GM23338 (cell line): ENCODE measurements around the gene LRRFIP1. TPM values are rescaled to one million over a fixed set of nuclear protein-coding genes. Genes with fewer than 3 reads are reported as not detected.

Experiments
- ATAC-seq: fragments of 200-7000 bp; cut with Tn5 transposase; 3 replicates; pipeline ENCODE4 v1.9.1; 2020
- DNase-seq: peaks from one replicate; pipeline ENCODE4 v3.0.0-alpha.2; 2015; ENCODE audit warnings: low spot score
- H2AFZ ChIP-seq: fragments of 200-600 bp; sonication (generic); 2 replicates; pipeline ENCODE4 v1.8.0; 2016; ENCODE audit warnings: antibody characterized with exemption, mild to moderate bottlenecking, moderate library complexity
- H3F3A ChIP-seq: fragments of 200-600 bp; sonication (generic); replicated peaks from 2 replicates; pipeline ENCODE4 v1.8.0; 2017; ENCODE audit warnings: antibody characterized with exemption, mixed run types, low read depth
- H3K27ac ChIP-seq: fragments of 200-600 bp; sonication (generic); 2 replicates; pipeline ENCODE4 v1.6.1; 2016; ENCODE audit warnings: low read depth
- H3K27me3 ChIP-seq: fragments of 200-600 bp; sonication (generic); 2 replicates; pipeline ENCODE4 v1.8.0; 2016; ENCODE audit warnings: mild to moderate bottlenecking, mixed run types, moderate library complexity; ENCODE audit not compliant: insufficient read depth
- H3K36me3 ChIP-seq: fragments of 200-600 bp; sonication (generic); 2 replicates; pipeline ENCODE4 v1.8.0; 2016; ENCODE audit warnings: mild to moderate bottlenecking; ENCODE audit not compliant: insufficient read depth
- H3K4me1 ChIP-seq: fragments of 200-600 bp; sonication (generic); 2 replicates; pipeline ENCODE4 v1.8.0; 2016; ENCODE audit warnings: mild to moderate bottlenecking, moderate library complexity; ENCODE audit not compliant: insufficient read depth
- H3K4me2 ChIP-seq: fragments of 200-600 bp; sonication (generic); 2 replicates; pipeline ENCODE4 v1.7.1; 2017; ENCODE audit warnings: mixed run types
- H3K4me3 ChIP-seq: fragments of 200-600 bp; sonication (generic); 2 replicates; pipeline ENCODE4 v1.6.1; 2016; ENCODE audit warnings: mixed run types
- H3K79me2 ChIP-seq: fragments of 200-600 bp; sonication (generic); replicated peaks from 2 replicates; pipeline ENCODE4 v1.8.0; 2017; ENCODE audit warnings: mild to moderate bottlenecking; ENCODE audit not compliant: insufficient read depth
- H3K9me2 ChIP-seq: fragments of 200-600 bp; sonication (generic); 2 replicates; pipeline ENCODE4 v1.8.0; 2017; ENCODE audit not compliant: insufficient read depth
- H4K20me1 ChIP-seq: fragments of 200-600 bp; sonication (generic); replicated peaks from 2 replicates; pipeline ENCODE4 v1.8.0; 2017; ENCODE audit warnings: mild to moderate bottlenecking; ENCODE audit not compliant: insufficient read depth
- H3K27ac Mint-ChIP-seq: 2 replicates; pipeline ENCODE4 v1.8.0; 2020; ENCODE audit warnings: inconsistent platforms, mild to moderate bottlenecking, moderate library complexity, mixed read lengths
- H3K27me3 Mint-ChIP-seq: 3 replicates; pipeline ENCODE4 v1.8.0; 2022; ENCODE audit warnings: low read depth, mild to moderate bottlenecking, moderate library complexity, mixed read lengths, inconsistent platforms; ENCODE audit not compliant: insufficient read depth, poor library complexity
- H3K36me3 Mint-ChIP-seq: 3 replicates; pipeline ENCODE4 v1.8.0; 2021; ENCODE audit warnings: low read depth, mild to moderate bottlenecking, inconsistent platforms, moderate library complexity, mixed read lengths
- H3K4me1 Mint-ChIP-seq: 3 replicates; pipeline ENCODE4 v1.8.0; 2020; ENCODE audit warnings: mild to moderate bottlenecking, inconsistent platforms, mixed read lengths
- H3K4me3 Mint-ChIP-seq: 3 replicates; pipeline ENCODE4 v1.8.0; 2021; ENCODE audit warnings: moderate library complexity, mild to moderate bottlenecking, inconsistent platforms, mixed read lengths
- H3K9me3 Mint-ChIP-seq: 3 replicates; pipeline ENCODE4 v1.8.0; 2020; ENCODE audit warnings: moderate library complexity, mild to moderate bottlenecking, inconsistent platforms, mixed read lengths
- CREB1 ChIP-seq: fragments of 250-450 bp; sonication (Bioruptor Pico); IDR thresholded peaks from 2 replicates; pipeline ENCODE4 v1.5.0; 2020; ENCODE audit warnings: low read depth, mild to moderate bottlenecking, moderate library complexity
- CTCF ChIP-seq, 2 experiments: fragments of 200-600 bp in 1 of 2; sonication (generic) in 1 of 2; conservative IDR thresholded peaks; 2 replicates each; pipeline versions ENCODE4 v1.5.1 to v1.6.1; 2016 to 2017; ENCODE audit warnings: antibody characterized with exemption in 2 of 2, low read depth in 2 of 2, mild to moderate bottlenecking in 2 of 2, moderate library complexity in 1 of 2
- ETS1 ChIP-seq: IDR thresholded peaks from 2 replicates; pipeline ENCODE4 v1.6.1; 2016; ENCODE audit warnings: antibody characterized with exemption
- EZH2 ChIP-seq: fragments of 200-600 bp; sonication (generic); IDR thresholded peaks from one replicate; pipeline ENCODE4 v1.8.0; 2017; ENCODE audit warnings: antibody characterized with exemption, mild to moderate bottlenecking, low read depth; ENCODE audit not compliant: unreplicated experiment
- EZH2phosphoT487 ChIP-seq: fragments of 200-600 bp; sonication (generic); IDR thresholded peaks from one replicate; pipeline ENCODE4 v1.8.1; 2018; ENCODE audit warnings: antibody characterized with exemption; ENCODE audit not compliant: unreplicated experiment
- JUNB ChIP-seq: IDR thresholded peaks from one replicate; pipeline ENCODE4 v1.6.1; 2016; ENCODE audit warnings: antibody characterized with exemption; ENCODE audit not compliant: unreplicated experiment
- NANOG ChIP-seq: IDR thresholded peaks from 2 replicates; pipeline ENCODE4 v1.6.1; 2016; ENCODE audit warnings: antibody characterized with exemption, borderline replicate concordance
- POLR2AphosphoS5 ChIP-seq: IDR thresholded peaks from 2 replicates; pipeline ENCODE4 v1.6.1; 2016; ENCODE audit warnings: antibody characterized with exemption, low read depth
- REST ChIP-seq: IDR thresholded peaks from one replicate; pipeline ENCODE4 v1.6.1; 2018; ENCODE audit warnings: antibody characterized with exemption; ENCODE audit not compliant: unreplicated experiment
- STAT1 ChIP-seq: IDR thresholded peaks from one replicate; pipeline ENCODE4 v1.6.1; 2016; ENCODE audit warnings: antibody characterized with exemption; ENCODE audit not compliant: unreplicated experiment
- ZNF114 ChIP-seq: fragments of 250-450 bp; sonication (Bioruptor Pico); IDR thresholded peaks from 2 replicates; pipeline ENCODE4 v1.5.0; 2020; ENCODE audit warnings: mild to moderate bottlenecking, moderate library complexity
- ZNF331 ChIP-seq: fragments of 250-450 bp; sonication (Bioruptor Pico); IDR thresholded peaks from 2 replicates; pipeline ENCODE4 v1.5.0; 2020; ENCODE audit warnings: low read depth, mild to moderate bottlenecking, moderate library complexity
- ZNF462 ChIP-seq: fragments of 250-450 bp; sonication (Bioruptor Pico); IDR thresholded peaks from 2 replicates; pipeline ENCODE4 v1.5.0; 2020; ENCODE audit warnings: mild to moderate bottlenecking, moderate library complexity
- polyA plus RNA-seq: library from polyadenylated mRNA; unstranded; fragments of >200 nt; fragmentation: Nextera tagmentation; extraction: Ambion mirVana; gene quantifications from 2 replicates; pipeline ENCODE4 v1.2.1, GENCODE V29; 2016
- total RNA-seq: library from RNA; depleted of rRNA; stranded (reverse); fragments of >200 nt; shearing (Covaris generic); gene quantifications from 2 replicates; pipeline ENCODE4 v1.2.3, GENCODE V29; 2014

LRRFIP1 gene
- total and polyA plus RNA-seq, 2 experiments from 2014 or later, result 59.6 to 178 TPM

- Histone ChIP-seq H3K4me1 (peaks cover 42% of the 10 kb centered on the region), H2AFZ (no peak overlapping the region), H3K36me3 (no peaks in the 10 kb centered on the region), H3K9me2 (no peaks in the 10 kb centered on the region), H3K4me2 (no peak overlapping the region), H4K20me1 (peaks cover 42% of the 10 kb centered on the region), H3K79me2 (peaks cover 92% of the 10 kb centered on the region), H3K4me3 (no peak overlapping the region), H3F3A (no peaks in the 10 kb centered on the region), H3K27me3 (no peaks in the 10 kb centered on the region), H3K27ac (no peak overlapping the region; the same call in 1 of the 2 replicates)
- no peaks in the 10 kb centered on the region for H3K9me3 Mint-ChIP-seq
- peaks cover 4% of the 10 kb centered on the region for H3K27me3 Mint-ChIP-seq
- H3K4me1 Mint-ChIP-seq, result peaks cover 69% of the 10 kb centered on the region
- DNase-seq, result no peak
- ATAC-seq, result no peak
- no peak for TF ChIP-seq ZNF462 (CRISPR knock-in tag)
- no peak for TF ChIP-seq ETS1
- TF ChIP-seq STAT1, result no peak
- TF ChIP-seq NANOG, result no peak
- TF ChIP-seq CREB1 (CRISPR knock-in tag), result no peak
- TF ChIP-seq REST, result no peak
- no peak for TF ChIP-seq ZNF114 (CRISPR knock-in tag)
- no peak for TF ChIP-seq POLR2AphosphoS5
- TF ChIP-seq EZH2phosphoT487, result no peak
- no peak for TF ChIP-seq CTCF (conservative IDR thresholded peaks at IDR 0.05; ENCODE audit: low read depth in 2 of 2)
- TF ChIP-seq EZH2, result no peak
- no peak for TF ChIP-seq ZNF331
- TF ChIP-seq JUNB, result no peak
- peaks cover 16% of the 10 kb centered on the region for H3K36me3 Mint-ChIP-seq
- H3K4me3 Mint-ChIP-seq, result no peak overlapping the region
- peak overlapping the region; percentile 57 for H3K27ac Mint-ChIP-seq
These were observed 84.2 kb downstream of the LRRFIP1 start for GRCh38 chr2:237711458-237712150.
